DOHH2 (cell line): ENCODE results near the gene AP5S1.

ENCODE experiments used
- H3F3A ChIP-seq: fragments of 200-600 bp; sonication (generic), shearing (Covaris generic); 2 replicates; pipeline ENCODE4 v1.6.0; 2016; ENCODE audit warnings: antibody characterized with exemption, mild to moderate bottlenecking; ENCODE audit not compliant: control insufficient read depth, insufficient read depth
- H3K27ac ChIP-seq: fragments of 200-600 bp; sonication (generic); 2 replicates; pipeline ENCODE4 v1.5.1; 2014; ENCODE audit warnings: low read depth, mild to moderate bottlenecking, low read length, moderate library complexity
- H3K27me3 ChIP-seq: fragments of 200-600 bp; sonication (generic); 2 replicates; pipeline ENCODE4 v1.6.1; 2014; ENCODE audit warnings: mild to moderate bottlenecking, low read length, mixed read lengths; ENCODE audit not compliant: control insufficient read depth
- H3K36me3 ChIP-seq: fragments of 200-600 bp; sonication (generic); 2 replicates; pipeline ENCODE4 v1.6.1; 2014; ENCODE audit warnings: mild to moderate bottlenecking, low read length, moderate library complexity, mixed read lengths; ENCODE audit not compliant: control insufficient read depth
- H3K4me1 ChIP-seq: fragments of 200-600 bp; sonication (generic); 2 replicates; pipeline ENCODE4 v1.6.1; 2014; ENCODE audit warnings: mild to moderate bottlenecking, low read length, mixed read lengths; ENCODE audit not compliant: control insufficient read depth
- H3K4me2 ChIP-seq: fragments of 200-600 bp; sonication (generic); 2 replicates; pipeline ENCODE4 v1.6.0; 2014; ENCODE audit warnings: mild to moderate bottlenecking, low read length, moderate library complexity
- H3K4me3 ChIP-seq: fragments of 200-600 bp; sonication (generic); 2 replicates; pipeline ENCODE4 v1.5.1; 2014; ENCODE audit warnings: mild to moderate bottlenecking, low read length, mixed read lengths
- H3K79me2 ChIP-seq: fragments of 200-600 bp; sonication (generic); 2 replicates; pipeline ENCODE4 v1.6.1; 2014; ENCODE audit warnings: mild to moderate bottlenecking, low read length, mixed read lengths; ENCODE audit not compliant: control insufficient read depth
- H3K9me2 ChIP-seq: fragments of 200-600 bp; sonication (generic); replicated peaks from 2 replicates; pipeline ENCODE4 v1.6.1; 2014; ENCODE audit warnings: mild to moderate bottlenecking, low read length, mixed read lengths; ENCODE audit not compliant: control insufficient read depth
- H3K9me3 ChIP-seq: fragments of 200-600 bp; sonication (generic); 2 replicates; pipeline ENCODE4 v1.6.1; 2014; ENCODE audit warnings: antibody characterized with exemption, low read length, mixed read lengths; ENCODE audit not compliant: control insufficient read depth, insufficient read depth
- H4K20me1 ChIP-seq: fragments of 200-600 bp; sonication (generic); 2 replicates; pipeline ENCODE4 v1.6.0; 2014; ENCODE audit warnings: low read depth, mild to moderate bottlenecking, antibody characterized with exemption, low read length, moderate library complexity; ENCODE audit not compliant: control insufficient read depth, insufficient read depth
- EZH2phosphoT487 ChIP-seq: fragments of 200-600 bp; sonication (generic); IDR thresholded peaks from 2 replicates; pipeline ENCODE4 v1.6.1; 2017; ENCODE audit warnings: borderline replicate concordance, mild to moderate bottlenecking, antibody characterized with exemption, low read length, moderate library complexity, mixed read lengths
- TF ChIP-seq, protein P1 (sequence below): fragments of 200-600 bp; sonication (generic); IDR thresholded peaks from one replicate; pipeline ENCODE4 v1.5.1; 2014; ENCODE audit warnings: antibody characterized with exemption, mild to moderate bottlenecking, low read depth, low read length; ENCODE audit not compliant: poor library complexity, severe bottlenecking

AP5S1 gene

DNA sequence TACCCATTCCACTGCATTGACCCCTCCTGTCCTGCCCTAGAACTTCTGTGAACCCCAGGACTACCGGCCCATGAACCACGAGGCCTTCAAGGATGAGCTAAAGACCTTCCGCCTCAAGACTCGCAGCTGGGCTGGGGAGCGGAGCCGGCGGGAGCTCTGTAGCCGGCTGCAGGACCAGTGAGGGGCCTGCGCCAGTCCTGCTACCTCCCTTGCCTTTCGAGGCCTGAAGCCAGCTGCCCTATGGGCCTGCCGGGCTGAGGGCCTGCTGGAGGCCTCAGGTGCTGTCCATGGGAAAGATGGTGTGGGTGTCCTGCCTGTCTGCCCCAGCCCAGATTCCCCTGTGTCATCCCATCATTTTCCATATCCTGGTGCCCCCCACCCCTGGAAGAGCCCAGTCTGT, 15.6 kb upstream of the AP5S1 start:
- no peak for TF ChIP-seq EZH2phosphoT487
- TF ChIP-seq, protein P1, sequence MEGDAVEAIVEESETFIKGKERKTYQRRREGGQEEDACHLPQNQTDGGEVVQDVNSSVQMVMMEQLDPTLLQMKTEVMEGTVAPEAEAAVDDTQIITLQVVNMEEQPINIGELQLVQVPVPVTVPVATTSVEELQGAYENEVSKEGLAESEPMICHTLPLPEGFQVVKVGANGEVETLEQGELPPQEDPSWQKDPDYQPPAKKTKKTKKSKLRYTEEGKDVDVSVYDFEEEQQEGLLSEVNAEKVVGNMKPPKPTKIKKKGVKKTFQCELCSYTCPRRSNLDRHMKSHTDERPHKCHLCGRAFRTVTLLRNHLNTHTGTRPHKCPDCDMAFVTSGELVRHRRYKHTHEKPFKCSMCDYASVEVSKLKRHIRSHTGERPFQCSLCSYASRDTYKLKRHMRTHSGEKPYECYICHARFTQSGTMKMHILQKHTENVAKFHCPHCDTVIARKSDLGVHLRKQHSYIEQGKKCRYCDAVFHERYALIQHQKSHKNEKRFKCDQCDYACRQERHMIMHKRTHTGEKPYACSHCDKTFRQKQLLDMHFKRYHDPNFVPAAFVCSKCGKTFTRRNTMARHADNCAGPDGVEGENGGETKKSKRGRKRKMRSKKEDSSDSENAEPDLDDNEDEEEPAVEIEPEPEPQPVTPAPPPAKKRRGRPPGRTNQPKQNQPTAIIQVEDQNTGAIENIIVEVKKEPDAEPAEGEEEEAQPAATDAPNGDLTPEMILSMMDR, result no peak
- Histone ChIP-seq H3K4me1 (peaks cover 16% of the 10 kb centered on the region), H3K27ac (no peak overlapping the region), H3F3A (no peaks in the 10 kb centered on the region), H3K79me2 (no peaks in the 10 kb centered on the region; the same call in 1 of the 2 replicates), H3K4me2 (no peak overlapping the region), H3K9me2 (no peaks in the 10 kb centered on the region), H3K36me3 (peaks cover 61% of the 10 kb centered on the region), H3K4me3 (no peak overlapping the region), H4K20me1 (no peaks in the 10 kb centered on the region), H3K9me3 (no peaks in the 10 kb centered on the region), H3K27me3 (no peaks in the 10 kb centered on the region)

DNA sequence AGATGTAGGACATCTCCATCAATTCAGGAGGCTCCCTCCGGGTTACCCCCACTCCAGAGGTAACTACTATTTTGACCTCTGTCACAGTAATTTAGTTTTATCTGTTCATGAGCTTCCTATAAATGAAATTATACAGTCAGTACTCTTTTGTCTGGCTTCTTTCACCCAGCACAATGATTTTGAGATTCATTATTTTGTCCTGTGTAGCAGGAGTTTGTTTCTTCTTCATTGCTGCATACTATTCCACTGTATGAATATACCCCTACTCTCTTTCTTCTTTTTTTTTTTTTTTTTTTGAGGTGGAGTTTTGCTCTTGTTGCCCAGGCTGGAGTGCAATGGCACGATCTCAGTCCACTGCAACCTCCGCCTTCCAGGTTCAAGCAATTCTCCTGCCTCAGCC, 11.8 kb upstream of the AP5S1 start:
- Histone ChIP-seq H4K20me1 (no peaks in the 10 kb centered on the region), H3K27ac (no peak overlapping the region), H3K9me2 (no peaks in the 10 kb centered on the region), H3K4me3 (no peak overlapping the region), H3K4me1 (peaks cover 15% of the 10 kb centered on the region), H3K79me2 (no peaks in the 10 kb centered on the region), H3K27me3 (no peaks in the 10 kb centered on the region), H3K36me3 (peaks cover 25% of the 10 kb centered on the region), H3K4me2 (no peak overlapping the region), H3K9me3 (no peaks in the 10 kb centered on the region), H3F3A (no peaks in the 10 kb centered on the region)
- no peak for TF ChIP-seq EZH2phosphoT487
- TF ChIP-seq, protein P1, result no peak

DNA sequence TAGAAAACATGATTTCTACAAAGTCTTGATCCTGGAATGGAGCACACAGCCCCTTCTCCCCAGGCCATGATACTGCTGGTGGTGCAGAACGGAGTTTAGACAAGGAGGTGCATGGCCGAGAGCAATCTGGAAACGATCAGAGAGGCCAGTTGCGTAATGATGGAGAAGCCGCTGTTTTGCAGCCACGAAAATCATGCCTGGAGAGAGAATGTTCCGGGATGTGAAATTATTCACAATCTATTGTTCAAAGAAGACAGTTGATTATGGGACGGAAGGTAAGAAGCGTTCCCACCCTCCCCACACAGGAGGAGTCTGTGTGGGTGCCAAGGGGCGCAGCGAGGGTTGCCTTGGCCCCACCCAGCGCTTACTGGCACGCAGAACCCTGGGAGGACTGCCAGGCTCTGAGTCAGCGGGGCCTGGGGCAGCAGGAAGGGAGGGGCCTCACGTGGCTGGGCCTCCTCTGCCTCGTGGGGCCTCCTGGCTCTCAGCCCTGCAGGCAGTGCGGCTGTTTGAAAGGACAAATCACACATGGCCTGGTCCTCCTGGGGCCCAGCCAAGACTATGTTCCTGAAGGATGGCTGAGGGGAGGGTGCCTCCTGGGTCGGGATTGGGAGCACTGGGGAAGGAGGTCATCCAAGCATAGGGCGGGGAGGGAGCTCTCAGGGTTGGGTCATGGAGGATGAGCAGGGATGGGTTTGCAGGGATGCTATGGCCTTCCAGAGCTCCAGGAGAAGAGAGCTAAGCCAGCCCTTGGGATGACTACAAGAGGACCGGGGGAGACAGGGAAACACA, 8.7 kb upstream of the AP5S1 start:
- no peaks in the 10 kb centered on the region for H3K9me2 ChIP-seq
- H3K4me1 ChIP-seq, result peaks cover 15% of the 10 kb centered on the region
- H3K79me2 ChIP-seq, result no peaks in the 10 kb centered on the region
- H3K36me3 ChIP-seq, result no peaks in the 10 kb centered on the region
- H3K27me3 ChIP-seq, result no peaks in the 10 kb centered on the region; the same call in 1 of the 2 replicates
- no peak overlapping the region for H3K27ac ChIP-seq
- no peak overlapping the region for H3K4me3 ChIP-seq
- no peaks in the 10 kb centered on the region for H3K9me3 ChIP-seq
- no peak overlapping the region for H3K4me2 ChIP-seq
- no peak for TF ChIP-seq EZH2phosphoT487
- TF ChIP-seq, protein P1, result no peak
- H4K20me1 ChIP-seq, result no peaks in the 10 kb centered on the region
- H3F3A ChIP-seq, result no peaks in the 10 kb centered on the region
